ENCODE measurements around the gene SPEG. TPM values are rescaled to one million over a fixed set of nuclear protein-coding genes. Genes with fewer than 3 reads are reported as not detected.

Gene SPEG
- total RNA-seq, 1 donor from 2014 or later = 80.5 TPM

GRCh38 chr2:219532378-219532649 lies 97.7 kb downstream of the SPEG start:
- no peak for DNase-seq (ENCODE audit: low spot score)

- no peak for DNase-seq (ENCODE audit: low spot score)
Measured at GRCh38 chr2:219533930-219534661, 99.5 kb downstream of the SPEG start.

- no peak for DNase-seq (ENCODE audit: low spot score)
Measured at GRCh38 chr2:219536425-219536824, 101.8 kb downstream of the SPEG start.

GRCh38 chr2:219536967-219537366 lies 102.3 kb downstream of the SPEG start:
- no peak for DNase-seq (ENCODE audit: low spot score)

- no peak for DNase-seq (ENCODE audit: low spot score)
Measured at GRCh38 chr2:219537657-219538488, 103.2 kb downstream of the SPEG start.

- no peak for DNase-seq (ENCODE audit: low spot score)
Measured at GRCh38 chr2:219538504-219538951, 103.9 kb downstream of the SPEG start.

GRCh38 chr2:219538956-219539788 lies 104.5 kb downstream of the SPEG start:
- no peak for DNase-seq (ENCODE audit: low spot score)

- no peak for DNase-seq (ENCODE audit: low spot score)
Measured at GRCh38 chr2:219539926-219540678, 105.5 kb downstream of the SPEG start.

GRCh38 chr2:219540784-219541504 lies 106.3 kb downstream of the SPEG start:
- no peak for DNase-seq (ENCODE audit: low spot score)

GRCh38 chr2:219541611-219542180 lies 107.1 kb downstream of the SPEG start:
- peak; percentile 90 for DNase-seq (ENCODE audit: low spot score)

- DNase-seq (ENCODE audit: low spot score) = no peak
Measured at GRCh38 chr2:219542931-219543595, 108.4 kb downstream of the SPEG start.

GRCh38 chr2:219543596-219544358 lies 109.1 kb downstream of the SPEG start, which contains the start of the genes CHPF and TMEM198:
Gene CHPF (minus strand): TSS chr2:219543809. CDS start chr2:219543538, 271 bp downstream.
Gene TMEM198 (plus strand): TSS chr2:219544028. CDS start chr2:219544728, 700 bp downstream.
- peak; percentile 98 for DNase-seq (ENCODE audit: low spot score)

- no peak for DNase-seq (ENCODE audit: low spot score)
Measured at GRCh38 chr2:219544567-219544966, 109.9 kb downstream of the SPEG start.

- no peak for DNase-seq (ENCODE audit: low spot score)
Measured at GRCh38 chr2:219545295-219545942, 110.8 kb downstream of the SPEG start.

- DNase-seq (ENCODE audit: low spot score) = no peak
Measured at GRCh38 chr2:219545943-219546352, 111.3 kb downstream of the SPEG start.

GRCh38 chr2:219547621-219548020 lies 113.0 kb downstream of the SPEG start:
- DNase-seq (ENCODE audit: low spot score) = no peak

Measured in mucosa of gallbladder (tissue), 1 donor.